Nephron progenitor cell (in vitro differentiated cells): ENCODE data around the gene PLXNA4.

Source experiments
- DNase-seq: peaks from one replicate; pipeline ENCODE4 v3.0.0; 2021
- H3K27ac Mint-ChIP-seq: 2 replicates; pipeline ENCODE4 v1.8.0; 2021; ENCODE audit warnings: mild to moderate bottlenecking, moderate library complexity, mixed read lengths
- H3K27me3 Mint-ChIP-seq: 2 replicates; pipeline ENCODE4 v1.8.0; 2021; ENCODE audit warnings: mild to moderate bottlenecking, low read depth, mixed read lengths; ENCODE audit not compliant: poor library complexity
- H3K36me3 Mint-ChIP-seq: 2 replicates; pipeline ENCODE4 v1.8.0; 2021; ENCODE audit warnings: low read depth, mixed read lengths
- H3K4me1 Mint-ChIP-seq: 2 replicates; pipeline ENCODE4 v1.8.0; 2021; ENCODE audit warnings: mixed read lengths
- H3K4me3 Mint-ChIP-seq: 2 replicates; pipeline ENCODE4 v1.8.0; 2021; ENCODE audit warnings: mild to moderate bottlenecking, moderate library complexity, mixed read lengths
- H3K9me3 Mint-ChIP-seq: 2 replicates; pipeline ENCODE4 v1.8.0; 2021; ENCODE audit warnings: mild to moderate bottlenecking, moderate library complexity, mixed read lengths
- TF ChIP-seq, protein P1 (sequence below): fragments of 200-600 bp; sonication (generic); IDR thresholded peaks from 2 replicates; pipeline ENCODE4 v1.5.0; 2021; ENCODE audit warnings: antibody characterized with exemption

The PLXNA4 gene

DNA sequence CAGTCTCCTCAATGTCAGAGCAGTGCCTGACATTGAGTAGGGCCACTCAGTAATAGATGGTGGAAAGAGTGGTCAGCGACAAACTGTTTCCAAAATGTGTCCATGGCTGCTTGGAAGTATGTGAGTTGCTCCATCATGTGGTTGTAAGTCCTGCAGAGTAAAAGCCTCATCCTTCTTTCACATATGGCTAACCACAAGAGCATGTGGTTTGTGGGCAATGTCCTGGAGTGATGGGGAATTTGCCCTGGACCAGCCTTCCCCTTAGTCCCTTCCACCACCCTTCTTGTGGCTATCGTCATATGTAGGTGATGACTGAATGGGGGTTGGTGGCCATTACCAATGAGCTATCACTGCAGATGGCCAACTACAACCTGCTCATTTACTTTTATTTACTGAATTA is 33.0 kb upstream of the PLXNA4 start:
- Mint-ChIP-seq H3K4me3 (no peak overlapping the region), H3K4me1 (peaks cover 10% of the 10 kb centered on the region), H3K36me3 (no peaks in the 10 kb centered on the region), H3K27ac (no peak overlapping the region), H3K9me3 (no peaks in the 10 kb centered on the region), H3K27me3 (peaks cover 15% of the 10 kb centered on the region)
- no peak for DNase-seq
- TF ChIP-seq, protein P1, sequence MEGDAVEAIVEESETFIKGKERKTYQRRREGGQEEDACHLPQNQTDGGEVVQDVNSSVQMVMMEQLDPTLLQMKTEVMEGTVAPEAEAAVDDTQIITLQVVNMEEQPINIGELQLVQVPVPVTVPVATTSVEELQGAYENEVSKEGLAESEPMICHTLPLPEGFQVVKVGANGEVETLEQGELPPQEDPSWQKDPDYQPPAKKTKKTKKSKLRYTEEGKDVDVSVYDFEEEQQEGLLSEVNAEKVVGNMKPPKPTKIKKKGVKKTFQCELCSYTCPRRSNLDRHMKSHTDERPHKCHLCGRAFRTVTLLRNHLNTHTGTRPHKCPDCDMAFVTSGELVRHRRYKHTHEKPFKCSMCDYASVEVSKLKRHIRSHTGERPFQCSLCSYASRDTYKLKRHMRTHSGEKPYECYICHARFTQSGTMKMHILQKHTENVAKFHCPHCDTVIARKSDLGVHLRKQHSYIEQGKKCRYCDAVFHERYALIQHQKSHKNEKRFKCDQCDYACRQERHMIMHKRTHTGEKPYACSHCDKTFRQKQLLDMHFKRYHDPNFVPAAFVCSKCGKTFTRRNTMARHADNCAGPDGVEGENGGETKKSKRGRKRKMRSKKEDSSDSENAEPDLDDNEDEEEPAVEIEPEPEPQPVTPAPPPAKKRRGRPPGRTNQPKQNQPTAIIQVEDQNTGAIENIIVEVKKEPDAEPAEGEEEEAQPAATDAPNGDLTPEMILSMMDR, result no peak

GRCh38 chr7:132608523-132608922 is 32.3 kb upstream of the PLXNA4 start:
- no peaks in the 10 kb centered on the region for H3K36me3 Mint-ChIP-seq
- TF ChIP-seq, protein P1, result no peak
- no peaks in the 10 kb centered on the region for H3K9me3 Mint-ChIP-seq

DNA sequence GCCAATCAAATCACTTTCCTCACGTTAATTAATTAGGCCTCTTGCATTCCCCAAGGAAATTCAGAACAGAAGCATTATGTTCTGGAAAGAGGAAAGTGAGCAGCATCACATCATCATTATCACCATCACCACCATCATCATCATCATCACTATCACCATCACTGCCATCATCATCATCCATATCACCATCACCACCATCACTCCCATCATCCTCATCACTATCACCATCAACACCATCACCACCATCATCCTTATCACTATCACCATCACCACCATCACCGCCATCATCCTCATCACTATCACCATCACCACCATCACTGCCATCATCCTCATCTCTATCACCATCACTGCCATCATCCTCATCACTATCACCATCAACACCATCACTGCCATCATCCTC is 31.4 kb upstream of the PLXNA4 start:
- Mint-ChIP-seq H3K9me3 (no peaks in the 10 kb centered on the region), H3K4me3 (no peak overlapping the region), H3K36me3 (no peaks in the 10 kb centered on the region), H3K27ac (no peak overlapping the region), H3K4me1 (no peaks in the 10 kb centered on the region), H3K27me3 (peaks cover 9% of the 10 kb centered on the region)
- TF ChIP-seq, protein P1, result no peak
- DNase-seq, result no peak

More at GRCh38 chr7:132608523-132608922, 32.3 kb upstream of the PLXNA4 start:
- Mint-ChIP-seq H3K4me1 (peaks cover 3% of the 10 kb centered on the region), H3K4me3 (no peak overlapping the region), H3K27ac (no peak overlapping the region), H3K27me3 (peaks cover 13% of the 10 kb centered on the region)
- DNase-seq, result no peak

- DNase-seq, result no peak
- no peak overlapping the region for H3K4me3 Mint-ChIP-seq
Observed at GRCh38 chr7:132604121-132604520, 27.9 kb upstream of the PLXNA4 start.

GRCh38 chr7:132603220-132603833 is 27.1 kb upstream of the PLXNA4 start:
- Mint-ChIP-seq H3K27me3 (peaks cover 5% of the 10 kb centered on the region), H3K9me3 (no peaks in the 10 kb centered on the region), H3K4me3 (no peak overlapping the region), H3K27ac (no peak overlapping the region), H3K36me3 (no peaks in the 10 kb centered on the region), H3K4me1 (no peaks in the 10 kb centered on the region)
- no peak for DNase-seq
- TF ChIP-seq, protein P1, result no peak

More at GRCh38 chr7:132604121-132604520, 27.9 kb upstream of the PLXNA4 start:
- Mint-ChIP-seq H3K27ac (no peak overlapping the region), H3K9me3 (no peaks in the 10 kb centered on the region), H3K4me1 (no peaks in the 10 kb centered on the region), H3K27me3 (peaks cover 5% of the 10 kb centered on the region), H3K36me3 (no peaks in the 10 kb centered on the region)
- TF ChIP-seq, protein P1, result no peak

- Mint-ChIP-seq H3K4me1 (no peaks in the 10 kb centered on the region), H3K27me3 (peaks cover 5% of the 10 kb centered on the region), H3K9me3 (no peaks in the 10 kb centered on the region), H3K27ac (no peak overlapping the region), H3K4me3 (no peak overlapping the region), H3K36me3 (no peaks in the 10 kb centered on the region)
- TF ChIP-seq, protein P1, result no peak
- no peak for DNase-seq
Observed at GRCh38 chr7:132601783-132602182, 25.5 kb upstream of the PLXNA4 start.
